Naive thymus-derived CD4-positive, alpha-beta T cell (primary cell): ENCODE results near the gene PLBD2. TPM values are rescaled to one million over a fixed set of nuclear protein-coding genes. Genes with fewer than 3 reads are reported as not detected.

Source experiments
- ATAC-seq: fragments of 150-1000 bp; cut with Tn5 transposase; 2 replicates; pipeline ENCODE4 v1.10.0; 2021; ENCODE audit warnings: mild to moderate bottlenecking, moderate library complexity
- CTCF ChIA-PET: fragments of 350-600 bp; sonication (Branson Sonifier 250); formaldehyde crosslinking; loops from one replicate; lab custom pipeline; 2021; ENCODE audit warnings: antibody characterized with exemption; lab: Charles Lee
- POLR2A ChIA-PET: fragments of 350-600 bp; sonication (Branson Sonifier 250); formaldehyde crosslinking; loops from one replicate; lab custom pipeline; 2021; ENCODE audit warnings: antibody characterized with exemption, inconsistent platforms; lab: Charles Lee
- DNase-seq, 9 donors: peaks; one replicate each; pipeline versions ENCODE4 v3.0.0 to v3.0.0-alpha.2; 2020 to 2022; ENCODE audit warnings: mixed read lengths in 1 of 9
- H3K27ac ChIP-seq: one replicate; pipeline ENCODE4 v1.7.0; 2013; ENCODE audit warnings: mild to moderate bottlenecking, low read depth, low read length, moderate library complexity
- H3K27me3 ChIP-seq, 2 donors: one replicate each; pipeline ENCODE4 v1.7.0; 2013; ENCODE audit warnings: low read length in 2 of 2, mild to moderate bottlenecking in 2 of 2, moderate library complexity in 2 of 2; ENCODE audit not compliant: control insufficient read depth in 2 of 2, insufficient read depth in 2 of 2
- H3K36me3 ChIP-seq, 3 experiments: 1 replicate in 2 of 3; 2 replicates in 1 of 3; pipeline ENCODE4 v1.7.0; 2013; ENCODE audit warnings: low read length in 3 of 3, mild to moderate bottlenecking in 3 of 3, moderate library complexity in 1 of 3; ENCODE audit not compliant: insufficient read depth in 3 of 3, control insufficient read depth in 2 of 3
- H3K4me1 ChIP-seq, 2 donors: one replicate each; pipeline ENCODE4 v1.7.0; 2013; ENCODE audit warnings: low read length in 2 of 2, mild to moderate bottlenecking in 2 of 2, moderate library complexity in 1 of 2; ENCODE audit not compliant: control insufficient read depth in 2 of 2, insufficient read depth in 2 of 2
- H3K4me3 ChIP-seq: 2 replicates; pipeline ENCODE4 v1.7.0; 2013; ENCODE audit warnings: mild to moderate bottlenecking, low read length
- H3K9me3 ChIP-seq, 3 experiments: 1 replicate in 2 of 3; 2 replicates in 1 of 3; pipeline ENCODE4 v1.7.0; 2013; ENCODE audit warnings: low read length in 3 of 3; ENCODE audit not compliant: control insufficient read depth in 2 of 3
- H3K27ac Mint-ChIP-seq, 9 donors: one replicate each; pipeline ENCODE4 v1.8.0; 2020 to 2022; ENCODE audit warnings: mixed read lengths in 9 of 9, mild to moderate bottlenecking in 8 of 9, moderate library complexity in 5 of 9, inconsistent platforms in 2 of 9
- H3K27me3 Mint-ChIP-seq, 5 donors: one replicate each; pipeline ENCODE4 v1.8.0; 2021 to 2022; ENCODE audit warnings: mixed read lengths in 5 of 5, mild to moderate bottlenecking in 1 of 5
- H3K36me3 Mint-ChIP-seq, 5 donors: one replicate each; pipeline ENCODE4 v1.8.0; 2020 to 2022; ENCODE audit warnings: mixed read lengths in 5 of 5, mild to moderate bottlenecking in 3 of 5, inconsistent platforms in 1 of 5
- H3K4me1 Mint-ChIP-seq, 7 donors: one replicate each; pipeline ENCODE4 v1.8.0; 2020 to 2022; ENCODE audit warnings: mixed read lengths in 7 of 7, mild to moderate bottlenecking in 3 of 7, inconsistent platforms in 1 of 7
- H3K4me3 Mint-ChIP-seq, 10 donors: one replicate each; pipeline ENCODE4 v1.8.0; 2020 to 2022; ENCODE audit warnings: mild to moderate bottlenecking in 10 of 10, mixed read lengths in 10 of 10, moderate library complexity in 6 of 10, inconsistent platforms in 2 of 10
- H3K9me3 Mint-ChIP-seq, 11 donors: one replicate each; pipeline ENCODE4 v1.8.0; 2020 to 2022; ENCODE audit warnings: mixed read lengths in 11 of 11, mild to moderate bottlenecking in 4 of 11, inconsistent platforms in 1 of 11, moderate library complexity in 1 of 11
- intact Hi-C, 2 donors: fragments of 100-400 bp; cut with micrococcal nuclease; formaldehyde crosslinking; loops; one replicate each; pipeline ENCODE4 v1.15.1; 2023
- polyA plus RNA-seq, 2 donors: library from polyadenylated mRNA; unstranded; fragments of 300-500 nt; fragmentation: Illumina TruSeq; gene quantifications; one replicate each; pipeline ENCODE4 v1.2.3, GENCODE V29; 2021
- total RNA-seq, 6 experiments: library from RNA in 5 of 6; stranded (reverse) in 5 of 6; gene quantifications; 1 replicate in 5 of 6; 2 replicates in 1 of 6; pipeline ENCODE4 v1.2.3 and lab custom pipeline; 2021 to 2026

PLBD2 gene
- total and polyA plus RNA-seq, 7 experiments from 2014 or later, result 7.8 to 25.4 (median 13.3) TPM

DNA sequence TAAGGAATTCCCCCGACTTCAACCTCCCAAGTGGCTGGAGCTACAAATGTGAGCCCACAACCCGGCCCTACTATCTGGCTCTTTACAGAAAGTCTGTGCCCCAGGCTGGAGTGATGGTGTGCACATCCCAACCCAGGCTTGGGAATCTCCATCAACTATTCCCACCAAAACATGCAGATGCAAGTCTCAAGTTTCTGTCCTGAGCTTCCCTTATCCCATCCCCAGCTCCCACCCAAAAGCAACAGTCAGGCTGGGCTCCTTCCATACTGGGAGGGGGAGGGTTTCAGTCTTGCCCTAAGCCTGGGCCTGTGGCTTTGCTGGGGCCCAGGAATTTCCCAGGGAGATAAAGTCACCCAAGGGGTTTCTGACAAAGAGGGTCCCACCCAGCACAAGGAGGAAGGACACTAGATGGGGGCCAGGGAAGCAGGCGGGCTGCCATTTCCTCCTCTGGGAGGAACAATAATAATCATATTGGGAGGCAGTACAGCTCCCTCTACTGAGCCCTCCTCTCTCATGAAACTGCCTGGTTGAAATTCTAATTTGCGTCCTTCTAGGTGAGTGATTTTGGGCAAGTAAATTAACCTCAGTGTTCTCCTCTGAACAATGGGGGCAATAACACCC lies 31.5 kb upstream of the PLBD2 start:
- no peaks in the 10 kb centered on the region for H3K27me3 Mint-ChIP-seq
- H3K9me3 Mint-ChIP-seq, result peaks cover 0 to 2% (median 0%) of the 10 kb centered on the region in 11 donors
- Histone ChIP-seq H3K27me3 (no peaks in the 10 kb centered on the region), H3K36me3 (peaks cover 0 to 60% (median 7%) of the 10 kb centered on the region in 3 experiments), H3K9me3 (no peaks in the 10 kb centered on the region), H3K4me3 (no peak overlapping the region), H3K27ac (no peak overlapping the region), H3K4me1 (peaks cover 0 to 9% of the 10 kb centered on the region in 2 donors)
- ChIA-PET CTCF (interaction anchor here (0.8 kb wide), 1 partner anchor 58 kb away, joined by 3 read pairs; no protein-coding TSS in a partner anchor), POLR2A (interaction anchor here (0.6 to 0.7 kb wide), 2 partner anchors 35 to 72 kb away, joined by 3 read pairs; no protein-coding TSS in a partner anchor)
- H3K4me3 Mint-ChIP-seq, result peak overlapping the region in 3 of 10 donors; percentile 32 to 49 (median 33)
- peaks cover 12 to 67% (median 42%) of the 10 kb centered on the region in 5 donors for H3K36me3 Mint-ChIP-seq
- intact Hi-C loops, result no loop called here
- ATAC-seq, result no peak
- DNase-seq, result no peak
- H3K4me1 Mint-ChIP-seq, result peaks cover 31 to 70% (median 48%) of the 10 kb centered on the region in 7 donors
- H3K27ac Mint-ChIP-seq, result peak overlapping the region in 6 of 9 donors; percentile 38 to 92 (median 73)

DNA sequence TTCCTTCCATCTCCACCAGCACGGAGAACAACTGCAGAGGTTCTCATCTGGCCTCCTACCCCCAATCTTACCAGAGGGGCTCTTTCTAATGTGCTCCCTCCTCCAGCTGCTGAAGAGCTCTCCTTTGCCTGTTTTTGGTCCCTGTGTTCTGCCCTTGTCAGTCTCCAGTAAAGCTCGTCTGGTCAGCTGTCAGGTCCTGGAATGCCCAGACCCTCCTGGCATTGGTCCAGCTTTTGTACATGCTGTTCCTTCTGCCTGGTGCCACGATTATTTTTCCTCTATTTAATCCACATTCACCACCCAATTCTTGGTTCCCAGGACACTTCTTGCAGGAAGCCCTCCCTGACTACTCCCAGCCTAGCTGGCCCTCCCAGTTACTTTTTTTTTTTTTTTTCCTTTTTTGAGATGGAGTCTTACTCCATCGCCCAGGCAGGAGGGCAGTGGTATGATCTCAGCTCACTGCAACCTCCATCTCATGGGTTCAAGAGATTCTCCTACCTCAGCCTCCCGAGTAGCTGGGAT lies 30.0 kb upstream of the PLBD2 start:
- no peak overlapping the region for H3K4me3 ChIP-seq
- H3K27me3 ChIP-seq, result no peaks in the 10 kb centered on the region
- intact Hi-C loops, result no loop called here
- no peak for ATAC-seq
- H3K27me3 Mint-ChIP-seq, result no peaks in the 10 kb centered on the region
- peaks cover 12 to 61% (median 35%) of the 10 kb centered on the region in 5 donors for H3K36me3 Mint-ChIP-seq
- CTCF ChIA-PET, result interaction anchor here (0.6 kb wide), 2 partner anchors 141 to 1935 kb away, joined by 3 to 5 read pairs; no protein-coding TSS in a partner anchor
- H3K36me3 ChIP-seq, result peaks cover 0 to 53% (median 7%) of the 10 kb centered on the region in 3 experiments
- peaks cover 7 to 20% of the 10 kb centered on the region in 2 donors for H3K4me1 ChIP-seq
- peaks cover 0 to 2% (median 0%) of the 10 kb centered on the region in 11 donors for H3K9me3 Mint-ChIP-seq
- no peak for DNase-seq
- peaks cover 28 to 73% (median 57%) of the 10 kb centered on the region in 7 donors for H3K4me1 Mint-ChIP-seq
- POLR2A ChIA-PET, result interaction anchor here (1.0 kb wide), 1 partner anchor 100 kb away, joined by 6 read pairs; no protein-coding TSS in a partner anchor
- peak overlapping the region in 3 of 10 donors; percentile 6 to 47 (median 11) for H3K4me3 Mint-ChIP-seq
- H3K27ac Mint-ChIP-seq, result peak overlapping the region in 8 of 9 donors; percentile 12 to 85 (median 54)
- H3K27ac ChIP-seq, result no peak overlapping the region
- H3K9me3 ChIP-seq, result no peaks in the 10 kb centered on the region

DNA sequence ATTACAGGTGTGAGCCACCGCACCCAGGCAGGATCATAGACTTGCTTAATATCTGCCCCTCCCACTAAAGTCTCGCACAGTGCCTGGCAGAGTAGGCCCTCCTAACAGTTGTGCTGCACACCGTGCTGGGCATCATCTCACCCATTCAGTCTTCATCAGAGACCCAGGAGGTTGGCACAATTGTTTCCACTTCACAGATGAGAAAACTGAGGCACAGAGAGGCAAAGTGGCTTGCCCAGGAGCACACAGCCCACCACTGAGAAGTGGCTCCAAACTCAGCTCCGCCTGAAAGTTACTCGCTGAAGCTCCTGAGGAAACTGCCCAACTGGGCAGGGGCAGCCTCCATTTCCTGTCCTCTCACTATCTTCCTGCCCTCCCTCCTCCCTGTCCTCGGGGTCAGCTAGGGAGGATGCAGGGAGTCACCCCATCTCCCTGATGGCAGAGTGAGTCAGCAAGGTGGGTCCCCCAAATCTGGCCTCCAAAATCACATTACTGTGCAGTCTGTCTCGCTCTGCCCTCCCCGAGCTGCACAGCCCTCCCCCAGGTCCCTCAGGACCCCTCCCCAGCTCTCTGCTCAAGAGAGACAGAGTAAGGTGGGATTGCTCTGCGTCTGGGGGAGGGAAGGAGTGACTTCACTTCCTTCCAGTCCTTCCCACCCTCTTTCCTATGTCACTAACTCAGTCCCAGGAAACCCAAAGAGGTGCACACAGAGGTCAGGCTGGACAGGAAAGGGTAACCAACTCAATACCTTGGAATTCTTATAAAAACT lies 29.2 kb upstream of the PLBD2 start:
- H3K4me1 Mint-ChIP-seq, result peaks cover 28 to 73% (median 56%) of the 10 kb centered on the region in 7 donors
- ATAC-seq (no peak), DNase-seq (no peak)
- peak overlapping the region in 5 of 9 donors; percentile 8 to 70 (median 49) for H3K27ac Mint-ChIP-seq
- Histone ChIP-seq H3K4me1 (peaks cover 8 to 20% of the 10 kb centered on the region in 2 donors), H3K27ac (no peak overlapping the region), H3K9me3 (no peaks in the 10 kb centered on the region), H3K36me3 (peaks cover 0 to 52% (median 7%) of the 10 kb centered on the region in 3 experiments), H3K27me3 (no peaks in the 10 kb centered on the region), H3K4me3 (no peak overlapping the region)
- POLR2A ChIA-PET, result interaction anchor here (1.0 kb wide), 1 partner anchor 23 kb away, joined by 3 read pairs; no protein-coding TSS in a partner anchor
- CTCF ChIA-PET, result interaction anchor here (0.6 kb wide), 1 partner anchor 1936 kb away, joined by 3 read pairs; no protein-coding TSS in a partner anchor
- H3K9me3 Mint-ChIP-seq, result peaks cover 0 to 2% (median 0%) of the 10 kb centered on the region in 11 donors
- intact Hi-C loops, result no loop called here
- H3K27me3 Mint-ChIP-seq, result no peaks in the 10 kb centered on the region
- peaks cover 12 to 58% (median 31%) of the 10 kb centered on the region in 5 donors for H3K36me3 Mint-ChIP-seq
- peak overlapping the region in 2 of 10 donors; percentile 6 to 47 for H3K4me3 Mint-ChIP-seq

DNA sequence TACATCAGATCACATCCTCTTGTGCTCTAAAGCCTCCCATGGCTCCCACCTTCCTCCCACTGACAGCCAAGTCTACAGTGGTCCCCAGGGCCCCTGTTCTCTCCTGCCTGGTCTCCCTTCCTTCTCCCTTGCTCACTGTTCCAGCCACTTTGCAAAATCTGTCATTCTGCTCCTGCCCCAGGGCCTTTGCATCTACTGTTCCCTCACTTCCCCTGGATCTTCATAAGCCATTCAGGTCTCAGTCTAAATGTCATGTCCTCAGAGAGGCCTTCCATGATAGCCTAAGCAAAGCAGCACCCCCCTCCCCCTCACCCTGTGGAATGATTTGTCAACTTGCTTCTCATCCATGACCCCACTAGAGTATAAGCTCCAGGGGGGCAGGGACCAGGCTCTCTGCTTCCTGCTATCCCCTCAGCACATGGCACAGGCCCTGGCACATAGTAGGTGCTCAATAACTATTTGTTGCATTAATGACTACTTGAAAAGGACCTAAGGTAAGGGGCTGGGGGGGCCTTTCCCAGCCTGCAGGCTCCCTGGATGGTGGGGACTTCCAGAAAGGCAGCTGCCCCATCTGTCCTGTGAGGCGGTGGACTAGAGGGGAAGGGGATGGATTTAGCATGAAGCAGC lies 28.5 kb upstream of the PLBD2 start:
- peak overlapping the region in 2 of 10 donors; percentile 37 to 51 for H3K4me3 Mint-ChIP-seq
- H3K4me1 Mint-ChIP-seq, result peaks cover 30 to 68% (median 54%) of the 10 kb centered on the region in 7 donors
- ChIA-PET CTCF (no interaction called here), POLR2A (interaction anchor here (1.0 kb wide), 1 partner anchor 24 kb away, joined by 3 read pairs; no protein-coding TSS in a partner anchor)
- H3K4me1 ChIP-seq, result peaks cover 8 to 20% of the 10 kb centered on the region in 2 donors
- H3K36me3 Mint-ChIP-seq, result peaks cover 12 to 54% (median 29%) of the 10 kb centered on the region in 5 donors
- H3K27ac ChIP-seq, result no peak overlapping the region
- H3K27ac Mint-ChIP-seq, result peak overlapping the region in 5 of 9 donors; percentile 7 to 59 (median 49)
- H3K9me3 ChIP-seq, result no peaks in the 10 kb centered on the region
- H3K36me3 ChIP-seq, result peaks cover 0 to 56% (median 7%) of the 10 kb centered on the region in 3 experiments
- peaks cover 0 to 2% (median 0%) of the 10 kb centered on the region in 11 donors for H3K9me3 Mint-ChIP-seq
- intact Hi-C loops, result loop anchor here (5.0 to 10.0 kb wide), 5 partner anchors 92 to 635 kb away; partner anchors contain the start of genes DTX1 (in 1 of the 2), RBM19 (in 1 of the 2) and SDSL (in 1 of the 2)
- H3K4me3 ChIP-seq, result no peak overlapping the region
- no peak for ATAC-seq
- H3K27me3 Mint-ChIP-seq, result no peaks in the 10 kb centered on the region
- DNase-seq, result no peak
- H3K27me3 ChIP-seq, result no peaks in the 10 kb centered on the region

DNA sequence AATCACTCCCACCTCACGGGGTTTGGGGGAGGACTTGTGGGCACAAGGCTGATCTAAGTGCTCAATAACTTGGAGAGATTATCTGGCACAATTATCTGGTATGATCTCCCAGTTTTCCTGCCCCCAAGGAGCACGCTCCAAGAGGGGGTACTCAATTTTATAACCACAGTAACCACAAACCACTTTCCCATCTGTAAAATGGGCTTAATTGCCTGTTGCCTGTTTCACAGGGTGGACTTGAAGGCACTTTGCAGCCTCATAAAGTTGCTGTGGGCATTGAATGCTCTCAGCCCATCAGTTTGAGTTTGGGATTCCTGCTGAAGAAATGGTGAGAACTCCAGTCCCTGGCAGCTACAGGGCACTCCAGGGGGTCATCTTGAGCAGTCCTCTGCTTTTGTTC lies 27.9 kb upstream of the PLBD2 start:
- Mint-ChIP-seq H3K9me3 (peaks cover 0 to 2% (median 0%) of the 10 kb centered on the region in 11 donors), H3K36me3 (peaks cover 12 to 52% (median 27%) of the 10 kb centered on the region in 5 donors), H3K27me3 (no peaks in the 10 kb centered on the region), H3K27ac (peak overlapping the region in 6 of 9 donors; percentile 7 to 72 (median 48)), H3K4me3 (peak overlapping the region in 4 of 10 donors; percentile 24 to 48 (median 35)), H3K4me1 (peaks cover 30 to 70% (median 51%) of the 10 kb centered on the region in 7 donors)
- H3K4me3 ChIP-seq, result no peak overlapping the region
- POLR2A ChIA-PET, result no interaction called here
- H3K4me1 ChIP-seq, result peaks cover 12 to 20% of the 10 kb centered on the region in 2 donors
- no peak overlapping the region for H3K27ac ChIP-seq
- DNase-seq (no peak), ATAC-seq (no peak)
- no peaks in the 10 kb centered on the region for H3K9me3 ChIP-seq
- no peaks in the 10 kb centered on the region for H3K27me3 ChIP-seq
- H3K36me3 ChIP-seq, result peaks cover 0 to 56% (median 7%) of the 10 kb centered on the region in 3 experiments
- CTCF ChIA-PET, result no interaction called here
- intact Hi-C loops, result loop anchor here (5.0 to 10.0 kb wide), 5 partner anchors 92 to 634 kb away; partner anchors contain the start of genes DTX1 (in 1 of the 2), RBM19 (in 1 of the 2) and SDSL (in 1 of the 2)
